ENCODE measurements around the gene BABAM2.

Gene BABAM2

GRCh38 chr2:28174211-28174610 is 283.7 kb downstream of the BABAM2 start:
- H3K9me3 Mint-ChIP-seq: peaks cover 7% of the 10 kb centered on the region
- no peaks in the 10 kb centered on the region for H3K27me3 Mint-ChIP-seq
- H3K36me3 Mint-ChIP-seq: peaks cover 24% of the 10 kb centered on the region
- no peak overlapping the region for H3K27ac Mint-ChIP-seq
- DNase-seq (ENCODE audit: low spot score in 2 of 2) (no peak), ATAC-seq (ENCODE audit: low read depth) (no peak)
- H3K4me3 Mint-ChIP-seq: no peak overlapping the region
- no peaks in the 10 kb centered on the region for H3K4me1 Mint-ChIP-seq

GRCh38 chr2:28175028-28175427 is 284.5 kb downstream of the BABAM2 start:
- ATAC-seq (ENCODE audit: low read depth) (no peak), DNase-seq (ENCODE audit: low spot score in 2 of 2) (no peak)
- H3K9me3 Mint-ChIP-seq: peaks cover 8% of the 10 kb centered on the region
- H3K4me3 Mint-ChIP-seq: no peak overlapping the region
- H3K27ac Mint-ChIP-seq: no peak overlapping the region
- no peaks in the 10 kb centered on the region for H3K4me1 Mint-ChIP-seq
- peaks cover 24% of the 10 kb centered on the region for H3K36me3 Mint-ChIP-seq
- no peaks in the 10 kb centered on the region for H3K27me3 Mint-ChIP-seq

GRCh38 chr2:28178946-28179345 is 288.4 kb downstream of the BABAM2 start:
- H3K4me3 Mint-ChIP-seq: no peak overlapping the region
- ATAC-seq (ENCODE audit: low read depth) (no peak), DNase-seq (ENCODE audit: low spot score in 2 of 2) (no peak)
- no peaks in the 10 kb centered on the region for H3K4me1 Mint-ChIP-seq
- peaks cover 17% of the 10 kb centered on the region for H3K36me3 Mint-ChIP-seq
- no peak overlapping the region for H3K27ac Mint-ChIP-seq
- H3K9me3 Mint-ChIP-seq: peaks cover 10% of the 10 kb centered on the region
- no peaks in the 10 kb centered on the region for H3K27me3 Mint-ChIP-seq

DNA sequence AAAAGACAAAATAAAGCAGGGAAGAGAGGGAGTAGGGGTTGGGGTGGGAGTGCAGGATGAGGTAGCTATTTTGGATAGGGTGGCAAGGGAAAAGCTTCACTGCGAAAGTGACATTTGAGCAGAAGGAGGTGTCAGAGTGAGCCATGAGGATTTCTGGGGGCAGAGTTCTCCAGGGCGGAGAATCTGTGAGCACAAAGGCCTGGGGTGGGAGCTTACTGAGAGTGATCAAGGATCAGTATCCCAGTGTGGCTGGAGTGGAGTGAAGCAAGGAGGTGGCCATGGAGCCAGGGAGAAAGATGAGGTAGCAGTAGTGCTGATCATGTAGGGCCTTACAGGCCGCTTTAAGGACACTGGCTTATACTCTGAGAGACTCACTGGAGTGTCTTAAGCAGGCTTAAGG is 291.3 kb downstream of the BABAM2 start:
- H3K4me1 Mint-ChIP-seq: no peaks in the 10 kb centered on the region
- no peak overlapping the region for H3K4me3 Mint-ChIP-seq
- no peaks in the 10 kb centered on the region for H3K27me3 Mint-ChIP-seq
- H3K9me3 Mint-ChIP-seq: peaks cover 7% of the 10 kb centered on the region
- ATAC-seq (ENCODE audit: low read depth) (no peak), DNase-seq (ENCODE audit: low spot score in 2 of 2) (no peak)
- H3K36me3 Mint-ChIP-seq: peaks cover 13% of the 10 kb centered on the region
- H3K27ac Mint-ChIP-seq: peak overlapping the region; percentile 62

GRCh38 chr2:28182348-28182747 is 291.8 kb downstream of the BABAM2 start:
- peaks cover 6% of the 10 kb centered on the region for H3K9me3 Mint-ChIP-seq

DNA sequence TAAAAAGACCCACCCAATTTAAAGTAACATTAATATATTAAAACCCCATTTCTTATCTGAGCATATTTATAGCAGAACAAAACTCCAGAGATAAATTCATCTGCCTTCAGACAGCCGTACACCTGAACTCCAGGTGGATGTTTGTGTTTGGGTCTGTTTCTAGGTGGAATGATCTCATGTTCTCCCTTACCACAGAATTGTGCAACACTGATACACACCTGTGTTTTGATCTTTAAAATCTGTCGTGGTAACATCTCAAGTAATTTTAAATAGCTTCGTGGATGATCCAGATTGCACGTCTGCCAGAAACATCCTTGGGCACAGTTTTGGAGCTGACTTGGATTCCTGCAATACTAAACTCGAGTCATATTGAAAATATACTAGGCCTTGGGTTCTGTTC is 294.6 kb downstream of the BABAM2 start:
- Mint-ChIP-seq H3K4me1 (no peaks in the 10 kb centered on the region), H3K9me3 (peaks cover 2% of the 10 kb centered on the region), H3K27ac (no peak overlapping the region), H3K27me3 (no peaks in the 10 kb centered on the region), H3K36me3 (peaks cover 11% of the 10 kb centered on the region), H3K4me3 (no peak overlapping the region)
- DNase-seq (ENCODE audit: low spot score in 2 of 2) (no peak), ATAC-seq (ENCODE audit: low read depth) (no peak)

More at GRCh38 chr2:28182348-28182747, 291.8 kb downstream of the BABAM2 start:
- no peak overlapping the region for H3K4me3 Mint-ChIP-seq
- peaks cover 12% of the 10 kb centered on the region for H3K36me3 Mint-ChIP-seq
- H3K27me3 Mint-ChIP-seq: no peaks in the 10 kb centered on the region
- ATAC-seq (ENCODE audit: low read depth) (no peak), DNase-seq (ENCODE audit: low spot score in 2 of 2) (no peak)
- H3K4me1 Mint-ChIP-seq: no peaks in the 10 kb centered on the region
- H3K27ac Mint-ChIP-seq: no peak overlapping the region

- H3K36me3 Mint-ChIP-seq: peaks cover 14% of the 10 kb centered on the region
- no peak overlapping the region for H3K4me3 Mint-ChIP-seq
- H3K9me3 Mint-ChIP-seq: no peaks in the 10 kb centered on the region
- no peaks in the 10 kb centered on the region for H3K27me3 Mint-ChIP-seq
- no peaks in the 10 kb centered on the region for H3K4me1 Mint-ChIP-seq
- DNase-seq (ENCODE audit: low spot score in 2 of 2) (no peak), ATAC-seq (ENCODE audit: low read depth) (no peak)
- no peak overlapping the region for H3K27ac Mint-ChIP-seq
These were observed 295.4 kb downstream of the BABAM2 start for GRCh38 chr2:28185891-28186290.

DNA sequence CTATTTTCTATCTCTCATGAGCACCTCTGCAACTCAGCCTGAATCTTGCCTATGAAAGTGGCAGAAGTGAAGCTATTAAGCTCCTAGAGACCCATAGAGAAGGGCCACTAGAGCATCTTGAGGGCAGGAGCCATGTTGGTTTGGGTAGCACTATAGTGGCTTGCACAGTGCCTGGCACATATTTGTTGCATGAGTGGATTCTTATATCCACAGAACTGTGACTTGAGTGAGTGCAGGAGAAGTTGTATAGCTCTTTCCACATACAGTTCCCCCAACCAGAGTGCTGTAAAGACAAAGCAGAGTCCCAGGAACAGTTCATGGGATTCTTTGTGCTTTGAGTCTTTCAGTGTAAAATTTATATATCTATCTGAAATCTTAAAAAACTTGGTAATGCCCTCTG is 296.7 kb downstream of the BABAM2 start:
- Mint-ChIP-seq H3K27ac (no peak overlapping the region), H3K9me3 (no peaks in the 10 kb centered on the region), H3K4me3 (no peak overlapping the region), H3K36me3 (peaks cover 14% of the 10 kb centered on the region), H3K4me1 (no peaks in the 10 kb centered on the region), H3K27me3 (no peaks in the 10 kb centered on the region)
- DNase-seq (ENCODE audit: low spot score in 2 of 2): no peak
- no peak for ATAC-seq (ENCODE audit: low read depth)

- H3K36me3 Mint-ChIP-seq: peaks cover 14% of the 10 kb centered on the region
- ATAC-seq (ENCODE audit: low read depth) (no peak), DNase-seq (ENCODE audit: low spot score in 2 of 2) (no peak)
- H3K4me3 Mint-ChIP-seq: no peak overlapping the region
- H3K27me3 Mint-ChIP-seq: no peaks in the 10 kb centered on the region
- H3K9me3 Mint-ChIP-seq: no peaks in the 10 kb centered on the region
- no peak overlapping the region for H3K27ac Mint-ChIP-seq
- H3K4me1 Mint-ChIP-seq: no peaks in the 10 kb centered on the region
These were observed 297.9 kb downstream of the BABAM2 start for GRCh38 chr2:28188436-28188835.

GRCh38 chr2:28193630-28194403 is 303.3 kb downstream of the BABAM2 start:
- DNase-seq (ENCODE audit: low spot score in 2 of 2) (no peak), ATAC-seq (ENCODE audit: low read depth) (no peak)
- Mint-ChIP-seq H3K36me3 (peaks cover 8% of the 10 kb centered on the region), H3K4me1 (no peaks in the 10 kb centered on the region), H3K27me3 (no peaks in the 10 kb centered on the region), H3K27ac (no peak overlapping the region), H3K9me3 (no peaks in the 10 kb centered on the region), H3K4me3 (no peak overlapping the region)

DNA sequence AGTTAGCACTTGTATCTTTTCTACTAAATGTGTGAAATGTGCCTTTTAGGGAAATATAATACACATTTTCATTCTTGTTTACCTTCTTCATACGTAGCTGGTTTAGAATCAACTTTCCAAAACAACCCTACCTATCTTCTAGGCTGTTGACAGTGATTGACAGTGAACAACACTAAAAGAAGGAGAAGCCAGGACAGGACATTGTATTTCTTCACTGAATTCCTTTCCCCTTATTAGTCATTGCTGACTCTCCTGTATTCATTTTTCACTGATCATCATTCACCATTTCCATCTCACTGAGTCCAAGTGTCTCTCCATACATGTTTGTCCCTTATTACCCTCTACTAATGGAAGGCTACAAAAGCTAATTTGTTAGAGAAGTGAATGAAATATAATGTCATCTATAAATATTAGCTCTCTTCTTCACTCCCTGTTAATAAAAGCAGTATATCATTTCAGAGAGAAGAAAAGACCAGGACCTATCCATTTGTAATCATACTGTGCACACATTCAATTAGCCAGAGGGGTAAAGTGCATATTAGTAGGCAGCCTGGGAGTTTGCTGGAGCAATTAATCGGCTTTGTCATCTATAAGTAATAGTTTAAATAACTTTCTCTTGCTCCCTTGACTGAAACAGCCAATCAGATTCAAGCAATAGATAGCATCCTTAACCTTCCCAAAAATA is 309.6 kb downstream of the BABAM2 start:
- Mint-ChIP-seq H3K27me3 (no peaks in the 10 kb centered on the region), H3K9me3 (no peaks in the 10 kb centered on the region), H3K36me3 (peaks cover 15% of the 10 kb centered on the region), H3K27ac (no peak overlapping the region), H3K4me1 (no peaks in the 10 kb centered on the region), H3K4me3 (no peak overlapping the region)
- ATAC-seq (ENCODE audit: low read depth) (no peak), DNase-seq (ENCODE audit: low spot score in 2 of 2) (no peak)

GRCh38 chr2:28201671-28202180 is 311.2 kb downstream of the BABAM2 start:
- no peak overlapping the region for H3K4me3 Mint-ChIP-seq
- no peak for ATAC-seq (ENCODE audit: low read depth)
- H3K27me3 Mint-ChIP-seq: no peaks in the 10 kb centered on the region
- no peaks in the 10 kb centered on the region for H3K9me3 Mint-ChIP-seq
- no peaks in the 10 kb centered on the region for H3K4me1 Mint-ChIP-seq
- peaks cover 15% of the 10 kb centered on the region for H3K36me3 Mint-ChIP-seq
- H3K27ac Mint-ChIP-seq: no peak overlapping the region
- DNase-seq (ENCODE audit: low spot score in 2 of 2): no peak

GRCh38 chr2:28202719-28203118 is 312.2 kb downstream of the BABAM2 start:
- H3K36me3 Mint-ChIP-seq: peaks cover 15% of the 10 kb centered on the region
- DNase-seq (ENCODE audit: low spot score in 2 of 2) (no peak), ATAC-seq (ENCODE audit: low read depth) (no peak)
- no peaks in the 10 kb centered on the region for H3K9me3 Mint-ChIP-seq
- no peaks in the 10 kb centered on the region for H3K4me1 Mint-ChIP-seq
- H3K27me3 Mint-ChIP-seq: no peaks in the 10 kb centered on the region
- no peak overlapping the region for H3K27ac Mint-ChIP-seq
- no peak overlapping the region for H3K4me3 Mint-ChIP-seq

DNA sequence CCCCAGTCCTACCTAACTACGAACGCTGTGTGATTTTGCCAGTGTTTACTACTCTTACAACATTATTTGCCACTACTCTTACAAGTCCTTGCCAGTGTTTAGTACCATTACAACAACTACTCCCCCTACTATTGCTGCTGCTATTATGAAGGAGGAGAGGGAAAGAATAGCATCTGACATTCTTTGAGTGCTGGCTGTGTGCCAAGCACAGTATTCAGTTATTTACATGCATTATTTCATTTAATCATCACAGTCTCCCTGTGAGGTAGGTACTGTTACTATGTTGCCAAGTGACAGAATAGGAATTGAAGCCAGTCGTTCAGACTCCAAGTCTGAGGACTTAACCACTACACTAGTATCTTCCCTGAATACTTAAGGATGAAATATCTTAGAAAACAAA is 316.2 kb downstream of the BABAM2 start:
- DNase-seq (ENCODE audit: low spot score in 2 of 2) (no peak), ATAC-seq (ENCODE audit: low read depth) (no peak)
- H3K4me1 Mint-ChIP-seq: no peaks in the 10 kb centered on the region
- H3K27me3 Mint-ChIP-seq: no peaks in the 10 kb centered on the region
- H3K4me3 Mint-ChIP-seq: no peak overlapping the region
- no peaks in the 10 kb centered on the region for H3K9me3 Mint-ChIP-seq
- peaks cover 15% of the 10 kb centered on the region for H3K36me3 Mint-ChIP-seq
- no peak overlapping the region for H3K27ac Mint-ChIP-seq

Measured in memory B cell (primary cell).